GM10266 (cell line): ENCODE measurements around the gene CAMK2G.
"Not testable (repeated sequence)": the region's sequence is repeated elsewhere in the genome, so short reads cannot be mapped to it uniquely, and the experiment has no call there.

ENCODE experiments used
- DNase-seq: peaks from one replicate; pipeline ENCODE4 v3.0.0; 2012; ENCODE audit errors: extremely low spot score
- TF ChIP-seq, protein P1 (sequence below): IDR thresholded peaks from 2 replicates; pipeline ENCODE4 v1.5.1; 2012; ENCODE audit warnings: mild to moderate bottlenecking, low read depth; ENCODE audit not compliant: control insufficient read depth, insufficient read depth; ENCODE audit errors: missing control alignments

The CAMK2G gene

DNA sequence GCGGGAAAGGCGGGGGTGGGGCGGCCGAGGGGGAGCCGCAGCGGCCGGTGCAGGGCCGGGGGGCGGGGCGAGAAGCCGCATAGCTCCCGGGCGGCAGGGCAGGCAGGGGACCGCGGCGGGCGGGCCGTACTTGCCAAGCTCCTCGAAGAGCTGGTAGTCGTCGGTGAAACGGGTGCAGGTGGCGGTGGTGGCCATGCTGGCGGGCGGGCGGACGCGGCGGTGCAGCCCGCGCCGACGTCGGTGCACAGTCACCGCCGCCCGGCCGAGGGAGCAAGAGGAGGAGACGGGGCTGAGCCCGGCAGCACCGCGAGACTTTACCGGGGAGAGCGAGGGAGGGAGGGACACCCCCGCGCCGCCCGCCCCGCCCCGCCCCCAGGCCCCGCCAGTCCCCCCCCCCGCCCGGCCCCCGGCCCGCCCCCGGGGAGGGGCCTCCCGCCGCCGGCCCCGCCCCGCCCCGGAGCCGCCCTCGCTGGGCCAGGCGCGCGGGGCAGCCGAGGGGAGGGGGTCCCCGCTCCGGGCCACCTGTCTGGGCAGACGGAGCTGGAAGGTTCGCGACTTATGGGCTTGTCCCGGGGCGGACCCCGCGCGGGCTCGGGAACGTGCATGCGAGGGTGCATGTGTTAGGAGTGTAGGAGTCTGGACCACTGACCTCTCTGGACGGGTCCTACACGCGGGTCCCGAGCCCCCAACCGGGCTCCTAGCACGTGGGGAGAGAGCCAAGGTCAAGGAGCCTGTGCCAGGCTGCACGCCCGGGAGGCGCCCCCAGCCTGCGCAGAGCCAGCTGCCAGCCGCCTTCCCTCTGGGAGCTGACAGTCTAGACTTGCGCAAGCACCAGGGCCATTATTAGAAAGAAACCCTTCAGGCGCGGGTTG is at the start of gene CAMK2G:
CAMK2G (minus strand) TSS at position 289 of the 872 bp plus-strand sequence; CDS start at position 195, 94 bp downstream.
- TF ChIP-seq, protein P1, sequence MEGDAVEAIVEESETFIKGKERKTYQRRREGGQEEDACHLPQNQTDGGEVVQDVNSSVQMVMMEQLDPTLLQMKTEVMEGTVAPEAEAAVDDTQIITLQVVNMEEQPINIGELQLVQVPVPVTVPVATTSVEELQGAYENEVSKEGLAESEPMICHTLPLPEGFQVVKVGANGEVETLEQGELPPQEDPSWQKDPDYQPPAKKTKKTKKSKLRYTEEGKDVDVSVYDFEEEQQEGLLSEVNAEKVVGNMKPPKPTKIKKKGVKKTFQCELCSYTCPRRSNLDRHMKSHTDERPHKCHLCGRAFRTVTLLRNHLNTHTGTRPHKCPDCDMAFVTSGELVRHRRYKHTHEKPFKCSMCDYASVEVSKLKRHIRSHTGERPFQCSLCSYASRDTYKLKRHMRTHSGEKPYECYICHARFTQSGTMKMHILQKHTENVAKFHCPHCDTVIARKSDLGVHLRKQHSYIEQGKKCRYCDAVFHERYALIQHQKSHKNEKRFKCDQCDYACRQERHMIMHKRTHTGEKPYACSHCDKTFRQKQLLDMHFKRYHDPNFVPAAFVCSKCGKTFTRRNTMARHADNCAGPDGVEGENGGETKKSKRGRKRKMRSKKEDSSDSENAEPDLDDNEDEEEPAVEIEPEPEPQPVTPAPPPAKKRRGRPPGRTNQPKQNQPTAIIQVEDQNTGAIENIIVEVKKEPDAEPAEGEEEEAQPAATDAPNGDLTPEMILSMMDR, result no peak
- DNase-seq, result peak; percentile 99

DNA sequence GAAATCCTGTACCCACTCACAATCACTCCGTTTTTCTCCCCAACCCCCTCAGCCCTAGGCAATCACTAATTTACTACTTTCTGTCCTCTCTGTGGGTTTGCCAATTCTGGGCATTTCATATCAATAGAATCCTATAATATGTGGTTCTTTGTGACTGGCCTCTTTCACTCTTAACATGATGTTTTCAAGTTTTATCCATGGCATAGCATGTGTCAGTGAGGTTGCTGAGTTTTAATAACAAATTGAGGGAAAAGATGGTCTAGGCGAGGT is 48.4 kb upstream of the CAMK2G start:
- DNase-seq, result no peak
- TF ChIP-seq, protein P1, result no peak

DNA sequence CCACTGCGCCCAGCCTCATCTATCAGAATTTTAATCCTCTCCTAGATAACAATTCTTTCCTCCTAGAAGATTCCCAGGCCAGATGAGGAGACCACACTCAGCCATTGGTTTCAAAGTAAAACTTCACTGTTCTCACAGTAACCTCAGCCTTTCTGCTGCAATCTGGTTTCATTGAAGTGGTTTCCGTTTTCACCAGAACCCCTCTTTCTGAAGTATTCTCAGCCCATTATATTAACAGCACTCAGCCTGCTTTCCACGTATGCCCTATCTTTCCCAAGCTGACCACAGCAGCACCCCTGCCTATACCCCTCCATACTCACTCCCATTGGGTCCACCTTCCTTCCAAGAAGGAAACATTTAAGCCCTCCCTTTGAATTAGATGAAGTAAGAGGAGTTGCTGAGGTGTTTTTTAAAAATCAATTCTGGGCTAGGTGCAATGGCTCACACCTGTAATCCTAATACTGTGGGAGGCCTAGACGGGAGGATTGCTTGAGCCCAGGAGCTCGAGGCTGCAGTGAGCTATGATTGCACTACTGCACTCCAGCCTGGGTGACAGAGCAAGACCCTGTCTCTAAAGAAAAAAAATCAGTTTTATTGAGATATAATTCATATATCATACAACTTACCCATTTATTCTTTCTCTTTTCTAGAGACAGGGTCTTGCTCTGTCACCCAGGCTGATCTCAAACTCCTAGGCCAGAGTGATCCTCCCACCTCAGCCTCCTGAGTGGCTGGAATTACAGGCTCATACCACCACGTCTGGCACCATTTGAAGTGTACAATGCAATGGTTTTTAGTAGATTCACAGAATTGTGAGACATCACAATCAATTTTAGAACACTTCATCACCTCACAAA is 47.9 kb upstream of the CAMK2G start:
- TF ChIP-seq, protein P1, result no peak
- peak; percentile 56 for DNase-seq

DNA sequence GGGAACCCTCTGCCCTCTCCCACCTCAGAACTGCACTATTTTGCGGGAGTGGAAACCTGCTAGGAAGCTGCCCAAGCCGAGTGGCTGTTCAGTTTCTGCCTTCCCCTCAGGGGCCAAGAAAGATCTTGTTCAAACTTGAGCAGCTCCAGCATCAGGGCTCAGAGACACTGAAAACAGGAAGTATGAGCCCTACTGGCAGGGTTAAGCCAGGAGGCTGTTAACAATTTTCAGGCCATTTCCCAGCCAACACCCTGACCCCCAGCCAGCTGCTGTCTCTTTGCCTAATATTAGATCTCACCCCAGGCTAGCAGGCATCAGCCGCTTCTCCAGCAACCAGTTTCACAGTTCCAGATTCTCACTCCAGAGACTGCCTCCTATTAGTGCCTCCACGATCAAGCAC is 45.7 kb upstream of the CAMK2G start:
- TF ChIP-seq, protein P1, result no peak
- no peak for DNase-seq

DNA sequence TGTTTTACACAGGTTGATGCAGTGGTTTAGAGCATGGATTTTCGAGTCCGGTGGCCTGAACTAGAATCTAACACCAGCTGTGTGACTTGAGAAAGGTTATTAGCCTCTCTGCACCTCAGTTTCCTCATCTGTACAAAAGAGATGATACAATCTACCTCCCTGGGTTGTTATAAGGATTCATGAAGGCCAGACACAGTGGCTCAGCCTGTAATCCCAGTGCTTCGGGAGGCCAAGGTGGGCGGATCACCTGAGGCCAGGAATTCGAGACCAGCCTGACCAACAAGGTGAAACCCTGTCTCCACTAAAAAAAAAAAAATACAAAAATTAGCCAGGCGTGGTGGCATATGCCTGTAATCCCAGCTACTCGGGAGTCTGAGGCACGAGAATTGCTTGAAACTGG is 45.1 kb upstream of the CAMK2G start:
- not testable (repeated sequence) for DNase-seq

DNA sequence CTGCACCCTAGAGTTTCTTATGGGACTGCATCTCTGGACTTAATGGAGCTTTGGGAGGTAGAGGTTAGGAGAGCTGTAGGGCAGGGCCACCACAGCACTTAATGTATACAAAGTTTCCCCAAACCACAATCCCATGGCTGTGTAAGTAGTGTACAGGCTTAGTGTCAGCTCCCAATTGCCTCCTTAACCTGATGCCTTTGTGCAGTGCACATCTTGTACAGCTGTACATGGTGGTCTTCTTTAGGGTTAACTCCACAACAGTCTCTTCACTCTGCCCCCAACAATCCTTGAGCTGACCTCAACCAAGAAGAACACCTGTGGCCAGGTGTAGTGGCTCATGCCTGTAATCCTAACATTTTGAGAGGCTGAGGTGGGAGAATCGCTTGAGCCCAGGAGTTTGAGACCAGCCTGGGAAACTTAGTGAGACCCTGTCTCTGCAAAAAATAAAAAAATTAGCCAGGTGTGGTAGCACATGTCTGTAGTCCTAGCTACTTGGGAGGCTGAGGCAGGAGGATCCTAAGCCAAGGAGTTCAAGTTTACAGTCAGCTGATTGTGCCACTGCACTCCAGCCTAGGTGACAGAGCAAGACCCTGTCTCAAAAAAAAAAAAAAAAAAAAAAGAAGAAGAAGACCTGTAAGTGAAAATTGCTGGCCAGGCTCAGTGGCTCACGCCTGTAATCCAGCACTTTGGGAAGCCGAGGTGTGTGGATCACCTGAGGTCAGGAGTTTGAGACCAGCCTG is 43.4 kb upstream of the CAMK2G start:
- TF ChIP-seq, protein P1, result no peak

DNA sequence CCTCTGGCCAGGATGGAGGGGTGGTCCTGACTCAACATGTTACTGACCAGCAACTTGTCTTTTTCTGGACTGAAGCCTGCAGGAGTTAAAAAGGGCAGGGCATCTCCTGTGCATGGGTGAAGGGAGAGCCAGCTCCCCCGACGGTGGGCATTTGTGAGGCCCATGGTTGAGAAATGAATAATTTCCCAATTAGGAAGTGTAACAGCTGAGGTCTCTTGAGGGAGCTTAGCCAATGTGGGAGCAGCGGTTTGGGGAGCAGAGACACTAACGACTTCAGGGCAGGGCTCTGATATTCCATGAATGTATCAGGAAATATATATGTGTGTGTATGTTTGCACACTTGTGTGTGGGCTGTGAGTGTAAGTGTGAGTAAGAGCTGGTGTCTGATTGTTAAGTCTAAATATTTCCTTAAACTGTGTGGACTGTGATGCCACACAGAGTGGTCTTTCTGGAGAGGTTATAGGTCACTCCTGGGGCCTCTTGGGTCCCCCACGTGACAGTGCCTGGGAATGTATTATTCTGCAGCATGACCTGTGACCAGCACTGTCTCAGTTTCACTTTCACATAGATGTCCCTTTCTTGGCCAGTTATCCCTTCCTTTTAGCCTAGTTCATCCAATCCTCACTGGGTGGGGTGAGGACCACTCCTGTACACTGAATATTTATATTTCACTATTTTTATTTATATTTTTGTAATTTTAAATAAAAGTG is 42.6 kb upstream of the CAMK2G start:
- no peak for DNase-seq

More for the DNA sequence above, 43.4 kb upstream of the CAMK2G start:
- DNase-seq, result no peak

More for the DNA sequence above, 42.6 kb upstream of the CAMK2G start:
- TF ChIP-seq, protein P1, result no peak
